Central memory CD8-positive, alpha-beta T cell (primary cell): Measurements from ENCODE around the gene PIP5KL1.

Experiments
- ATAC-seq: fragments of 150-1000 bp; cut with Tn5 transposase; replicated peaks from 2 replicates; pipeline ENCODE4 v1.10.0; 2022; ENCODE audit warnings: mild to moderate bottlenecking, moderate FRiP score, moderate number of reproducible peaks; ENCODE audit not compliant: poor library complexity, severe bottlenecking; ENCODE audit errors: extremely low read depth
- DNase-seq, 2 donors: peaks; one replicate each; pipeline ENCODE4 v3.0.0; 2021; ENCODE audit warnings: low spot score in 2 of 2
- H3K27ac Mint-ChIP-seq: one replicate; pipeline ENCODE4 v1.8.0; 2022; ENCODE audit warnings: low read depth, mild to moderate bottlenecking, moderate library complexity, mixed read lengths
- H3K27me3 Mint-ChIP-seq: one replicate; pipeline ENCODE4 v1.8.0; 2022; ENCODE audit warnings: mixed read lengths
- H3K36me3 Mint-ChIP-seq: one replicate; pipeline ENCODE4 v1.8.0; 2022; ENCODE audit warnings: mild to moderate bottlenecking, moderate library complexity, mixed read lengths; ENCODE audit not compliant: insufficient read depth
- H3K4me1 Mint-ChIP-seq: one replicate; pipeline ENCODE4 v1.8.0; 2022; ENCODE audit warnings: mixed read lengths
- H3K4me3 Mint-ChIP-seq: one replicate; pipeline ENCODE4 v1.8.0; 2022; ENCODE audit warnings: mild to moderate bottlenecking, moderate library complexity, mixed read lengths
- H3K9me3 Mint-ChIP-seq: one replicate; pipeline ENCODE4 v1.8.0; 2022; ENCODE audit warnings: mixed read lengths

The PIP5KL1 gene

DNA sequence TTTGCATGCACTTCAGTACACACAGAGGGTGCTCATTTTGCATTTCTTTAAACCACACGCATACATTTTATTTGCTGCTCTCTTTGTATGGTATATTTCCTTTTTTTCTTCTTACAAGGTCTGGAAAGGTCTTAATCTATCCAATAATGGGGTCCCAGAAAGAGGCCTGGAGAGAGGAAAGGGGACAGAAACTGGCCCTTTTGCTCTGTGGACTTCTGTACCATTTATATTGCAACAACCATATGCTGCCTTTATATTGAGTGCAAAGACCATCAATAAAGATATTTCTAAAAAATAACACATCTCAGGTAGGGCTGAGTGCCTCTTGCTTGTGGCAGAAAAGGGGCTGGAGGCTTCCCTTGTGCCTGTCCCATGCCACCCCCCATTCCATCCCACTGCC is 22.6 kb upstream of the PIP5KL1 start:
- peak overlapping the region; percentile 19 for H3K27ac Mint-ChIP-seq
- no peak for DNase-seq
- H3K4me1 Mint-ChIP-seq, result peaks cover 59% of the 10 kb centered on the region
- H3K9me3 Mint-ChIP-seq, result no peaks in the 10 kb centered on the region
- H3K36me3 Mint-ChIP-seq, result peaks cover 32% of the 10 kb centered on the region
- H3K27me3 Mint-ChIP-seq, result no peaks in the 10 kb centered on the region
- no peak overlapping the region for H3K4me3 Mint-ChIP-seq
- no peak for ATAC-seq

DNA sequence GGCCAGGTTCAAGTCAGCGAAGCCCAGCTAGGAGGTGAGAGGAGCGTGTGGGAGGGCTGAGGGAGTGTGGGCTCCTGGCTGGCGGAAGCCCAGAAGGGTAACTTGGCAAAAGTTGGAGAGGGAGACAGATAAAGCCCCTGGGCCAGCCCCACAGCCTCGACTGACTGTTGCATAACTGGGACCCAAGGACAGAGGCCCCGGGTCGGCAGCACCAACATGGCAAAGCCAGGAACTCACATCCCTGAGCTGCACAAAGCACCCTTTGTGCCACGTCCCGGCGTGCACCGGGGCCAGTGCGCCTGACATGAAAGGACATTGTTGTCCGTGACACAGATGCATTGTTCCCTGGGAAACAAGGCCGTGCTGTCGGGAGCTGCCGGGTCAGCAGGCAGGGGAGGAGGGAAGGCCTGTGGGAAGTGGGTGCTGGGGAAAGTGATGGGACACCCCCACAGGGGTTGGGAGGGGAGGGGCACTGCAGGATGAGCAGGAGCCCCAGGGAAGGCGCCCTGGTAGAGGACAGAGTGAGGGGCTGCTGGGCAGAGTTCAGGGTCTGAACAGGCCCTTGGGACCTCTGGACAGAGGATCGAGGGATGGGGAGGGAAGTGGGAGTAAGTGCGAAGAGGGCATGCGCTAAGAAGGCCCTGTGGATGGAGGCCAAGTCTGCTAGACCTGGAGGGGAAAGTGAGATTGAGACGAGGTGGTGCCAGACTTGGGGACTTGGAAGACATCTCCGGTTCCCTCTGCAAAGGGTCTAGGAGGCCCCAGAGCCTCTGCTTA is 20.1 kb upstream of the PIP5KL1 start:
- H3K27me3 Mint-ChIP-seq, result no peaks in the 10 kb centered on the region
- H3K9me3 Mint-ChIP-seq, result no peaks in the 10 kb centered on the region
- H3K4me3 Mint-ChIP-seq, result peak overlapping the region; percentile 7
- peak overlapping the region; percentile 81 for H3K27ac Mint-ChIP-seq
- H3K4me1 Mint-ChIP-seq, result peaks cover 43% of the 10 kb centered on the region
- DNase-seq (no peak), ATAC-seq (no peak)
- H3K36me3 Mint-ChIP-seq, result peaks cover 41% of the 10 kb centered on the region

DNA sequence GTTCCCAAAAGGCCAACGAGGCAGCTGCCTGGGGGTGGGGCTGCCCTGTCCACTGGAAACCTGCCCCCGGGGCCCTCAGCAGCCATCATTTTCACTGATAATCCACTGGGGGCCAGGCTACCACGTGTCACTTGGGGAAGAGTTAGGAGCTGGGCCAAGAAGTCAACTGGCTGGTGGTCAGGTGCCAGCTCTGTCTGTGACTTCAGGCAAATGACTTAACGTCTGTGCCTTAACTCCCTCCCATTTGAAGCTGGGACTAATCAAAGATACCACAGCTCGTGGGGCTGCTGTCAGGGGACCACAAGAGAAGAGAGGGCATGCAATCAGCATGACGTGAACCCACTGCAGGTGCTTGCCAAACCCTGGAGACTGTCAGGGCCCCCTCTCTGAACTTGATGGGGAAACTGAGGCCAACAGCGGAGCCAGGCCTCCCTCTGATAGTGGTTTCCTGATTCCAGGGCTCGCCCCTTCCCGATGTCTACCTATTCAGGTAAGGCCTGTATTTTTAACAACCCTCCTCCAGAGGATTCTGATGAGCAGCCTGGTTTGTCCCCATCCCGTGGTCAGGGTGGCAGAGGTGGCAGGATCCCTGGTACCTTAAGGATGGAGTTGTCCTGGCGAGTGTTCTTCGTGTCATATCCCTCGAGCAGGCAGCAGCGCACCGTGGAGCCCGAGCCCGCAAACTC is 19.4 kb upstream of the PIP5KL1 start:
- H3K4me3 Mint-ChIP-seq, result no peak overlapping the region
- ATAC-seq (no peak), DNase-seq (no peak)
- H3K4me1 Mint-ChIP-seq, result peaks cover 35% of the 10 kb centered on the region
- H3K36me3 Mint-ChIP-seq, result peaks cover 39% of the 10 kb centered on the region
- no peaks in the 10 kb centered on the region for H3K27me3 Mint-ChIP-seq
- H3K27ac Mint-ChIP-seq, result peak overlapping the region; percentile 81
- no peaks in the 10 kb centered on the region for H3K9me3 Mint-ChIP-seq

GRCh38 chr9:127947841-127948710 is 17.5 kb upstream of the PIP5KL1 start:
- ATAC-seq, result no peak
- peak overlapping the region; percentile 29 for H3K4me3 Mint-ChIP-seq
- peak overlapping the region; percentile 71 for H3K27ac Mint-ChIP-seq
- H3K36me3 Mint-ChIP-seq, result peaks cover 40% of the 10 kb centered on the region
- DNase-seq, result no peak
- peaks cover 32% of the 10 kb centered on the region for H3K4me1 Mint-ChIP-seq
- H3K27me3 Mint-ChIP-seq, result no peaks in the 10 kb centered on the region
- H3K9me3 Mint-ChIP-seq, result no peaks in the 10 kb centered on the region

DNA sequence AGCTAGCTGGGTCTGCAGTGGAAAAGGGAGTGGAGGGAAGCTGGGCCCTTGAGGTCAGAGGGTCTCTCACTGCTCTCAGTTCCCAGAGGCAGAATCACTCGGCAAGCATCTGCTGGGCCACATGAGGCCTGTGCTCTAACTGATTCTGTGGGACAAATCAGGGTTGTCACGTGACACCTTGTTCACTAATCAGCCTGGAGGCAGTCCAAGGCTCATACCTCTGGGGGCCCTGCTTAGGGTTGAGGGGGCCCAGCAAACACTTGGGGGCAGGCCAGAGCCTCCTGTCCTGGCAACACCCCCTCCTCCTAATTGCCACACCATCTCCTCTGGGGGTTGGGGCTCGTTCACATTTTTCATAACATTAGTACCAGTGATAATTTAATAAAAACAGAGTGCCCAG is 16.2 kb upstream of the PIP5KL1 start:
- Mint-ChIP-seq H3K9me3 (no peaks in the 10 kb centered on the region), H3K4me3 (no peak overlapping the region), H3K27ac (no peak overlapping the region), H3K4me1 (peaks cover 37% of the 10 kb centered on the region), H3K36me3 (peaks cover 46% of the 10 kb centered on the region), H3K27me3 (no peaks in the 10 kb centered on the region)
- ATAC-seq (no peak), DNase-seq (no peak)

DNA sequence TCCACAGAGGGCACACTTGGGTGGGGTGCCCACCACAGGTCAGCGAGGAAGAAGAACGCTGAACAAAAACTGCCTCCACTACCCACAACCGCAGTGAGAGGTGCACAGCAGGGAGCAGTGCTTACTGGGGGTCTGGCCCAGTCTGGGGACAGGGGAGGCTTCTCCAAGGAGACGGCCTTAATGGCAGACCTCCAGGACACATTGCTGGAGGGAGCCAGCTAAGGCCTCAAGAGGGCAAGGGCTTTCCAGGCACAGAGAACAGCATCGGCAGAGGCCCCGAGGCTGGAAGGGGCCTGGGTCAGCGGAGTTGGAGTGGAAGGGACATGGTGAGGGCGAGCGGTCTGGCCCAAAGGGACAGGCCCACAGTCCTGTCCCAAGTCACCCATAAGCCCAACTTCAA is 15.4 kb upstream of the PIP5KL1 start:
- no peak overlapping the region for H3K4me3 Mint-ChIP-seq
- no peaks in the 10 kb centered on the region for H3K9me3 Mint-ChIP-seq
- H3K27ac Mint-ChIP-seq, result no peak overlapping the region
- no peak for DNase-seq
- H3K27me3 Mint-ChIP-seq, result no peaks in the 10 kb centered on the region
- no peak for ATAC-seq
- H3K36me3 Mint-ChIP-seq, result peaks cover 44% of the 10 kb centered on the region
- peaks cover 35% of the 10 kb centered on the region for H3K4me1 Mint-ChIP-seq

- Mint-ChIP-seq H3K4me3 (no peak overlapping the region), H3K27ac (no peak overlapping the region), H3K4me1 (peaks cover 28% of the 10 kb centered on the region), H3K36me3 (peaks cover 40% of the 10 kb centered on the region), H3K27me3 (no peaks in the 10 kb centered on the region), H3K9me3 (no peaks in the 10 kb centered on the region)
- ATAC-seq, result no peak
- DNase-seq, result no peak
Measured at GRCh38 chr9:127945338-127945737, 14.8 kb upstream of the PIP5KL1 start.

- Mint-ChIP-seq H3K36me3 (peaks cover 41% of the 10 kb centered on the region), H3K4me3 (no peak overlapping the region), H3K27me3 (no peaks in the 10 kb centered on the region), H3K27ac (no peak overlapping the region), H3K9me3 (no peaks in the 10 kb centered on the region), H3K4me1 (peaks cover 24% of the 10 kb centered on the region)
- no peak for ATAC-seq
- DNase-seq, result no peak
Measured at GRCh38 chr9:127944586-127945218, 14.1 kb upstream of the PIP5KL1 start.

GRCh38 chr9:127943731-127944144 is 13.2 kb upstream of the PIP5KL1 start:
- H3K27ac Mint-ChIP-seq, result peak overlapping the region; percentile 68
- ATAC-seq, result peak; percentile 79
- no peaks in the 10 kb centered on the region for H3K9me3 Mint-ChIP-seq
- peaks cover 22% of the 10 kb centered on the region for H3K4me1 Mint-ChIP-seq
- H3K36me3 Mint-ChIP-seq, result peaks cover 44% of the 10 kb centered on the region
- H3K27me3 Mint-ChIP-seq, result no peaks in the 10 kb centered on the region
- H3K4me3 Mint-ChIP-seq, result peak overlapping the region; percentile 20
- DNase-seq, result peak; percentile 48 to 58

DNA sequence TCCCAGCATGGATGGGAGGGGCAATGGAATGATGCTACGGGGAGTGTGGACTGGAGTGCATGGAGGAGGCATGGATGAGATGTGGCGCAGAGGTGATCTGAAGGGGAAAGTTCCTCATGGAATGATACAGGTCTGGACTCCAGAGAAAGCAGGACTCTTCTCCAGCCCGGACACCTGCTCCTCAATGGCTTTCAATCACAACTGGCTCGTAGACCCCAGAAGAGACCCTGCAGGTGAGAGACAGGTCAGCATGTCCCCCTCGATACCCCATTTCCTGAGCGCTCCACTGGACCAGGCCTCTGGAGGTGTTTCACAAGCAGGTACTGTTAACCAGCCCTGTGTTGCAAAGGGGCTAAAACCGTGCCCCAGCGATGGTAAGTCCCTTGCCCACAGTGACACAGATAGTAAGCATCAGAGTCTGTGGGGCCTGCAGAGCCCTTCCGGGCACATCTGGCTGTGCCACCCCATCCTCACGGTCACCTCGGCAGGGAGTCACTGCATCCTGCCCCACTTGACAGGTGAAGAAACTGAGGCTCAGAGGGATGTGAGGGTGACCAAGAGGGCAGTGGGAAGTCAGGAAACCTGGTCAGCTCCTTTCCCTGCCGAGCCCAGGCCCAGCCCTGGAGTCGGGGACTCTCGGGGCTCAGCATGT is 12.6 kb upstream of the PIP5KL1 start:
- no peak for ATAC-seq
- Mint-ChIP-seq H3K4me3 (peak overlapping the region; percentile 2), H3K27ac (peak overlapping the region; percentile 42), H3K4me1 (peaks cover 17% of the 10 kb centered on the region), H3K27me3 (no peaks in the 10 kb centered on the region), H3K9me3 (no peaks in the 10 kb centered on the region), H3K36me3 (peaks cover 44% of the 10 kb centered on the region)
- no peak for DNase-seq

- H3K4me1 Mint-ChIP-seq, result peaks cover 24% of the 10 kb centered on the region
- DNase-seq, result peak in 1 of 2 donors; percentile 35
- H3K9me3 Mint-ChIP-seq, result no peaks in the 10 kb centered on the region
- peaks cover 46% of the 10 kb centered on the region for H3K36me3 Mint-ChIP-seq
- peak overlapping the region; percentile 2 for H3K4me3 Mint-ChIP-seq
- no peaks in the 10 kb centered on the region for H3K27me3 Mint-ChIP-seq
- peak; percentile 40 for ATAC-seq
- H3K27ac Mint-ChIP-seq, result peak overlapping the region; percentile 42
Measured at GRCh38 chr9:127942216-127943010, 11.8 kb upstream of the PIP5KL1 start.
